GM18519 (cell line): ENCODE results near the gene BRME1.

ENCODE experiments used
- ATAC-seq: cut with Tn5 transposase; IDR thresholded peaks from one replicate; pipeline ENCODE4 v1.9.1; 2021; ENCODE audit warnings: mild to moderate bottlenecking, moderate library complexity; ENCODE audit not compliant: unreplicated experiment, low FRiP score

Gene BRME1

GRCh38 chr19:13848798-13849676 is 56.9 kb downstream of the BRME1 start:
- ATAC-seq, result no peak

- ATAC-seq, result no peak
Observed at GRCh38 chr19:13848340-13848677, 57.6 kb downstream of the BRME1 start.

GRCh38 chr19:13847407-13848339 is 58.2 kb downstream of the BRME1 start:
- ATAC-seq, result no peak

- ATAC-seq, result no peak
Observed at GRCh38 chr19:13846557-13847406, 59.1 kb downstream of the BRME1 start.

GRCh38 chr19:13844130-13844631 is 61.7 kb downstream of the BRME1 start:
- ATAC-seq, result no peak

GRCh38 chr19:13843104-13843921 is 62.6 kb downstream of the BRME1 start:
- ATAC-seq, result no peak

GRCh38 chr19:13842291-13843103 is 63.4 kb downstream of the BRME1 start:
- ATAC-seq, result no peak

- ATAC-seq, result no peak
Observed at GRCh38 chr19:13841962-13842290, 64.0 kb downstream of the BRME1 start.

GRCh38 chr19:13841086-13841961 is 64.6 kb downstream of the BRME1 start:
- ATAC-seq, result no peak

GRCh38 chr19:13840305-13841085 is 65.4 kb downstream of the BRME1 start:
- no peak for ATAC-seq

- ATAC-seq, result no peak
Observed at GRCh38 chr19:13839938-13840304, 66.0 kb downstream of the BRME1 start.

GRCh38 chr19:13839130-13839937 is 66.6 kb downstream of the BRME1 start:
- ATAC-seq, result no peak

- no peak for ATAC-seq
Observed at GRCh38 chr19:13838435-13839129, 67.3 kb downstream of the BRME1 start.

- ATAC-seq, result no peak
Observed at GRCh38 chr19:13835791-13836723, 69.9 kb downstream of the BRME1 start.
